Measurements from ENCODE around the gene ATP13A4. TPM values are rescaled to one million over a fixed set of nuclear protein-coding genes. Genes with fewer than 3 reads are reported as not detected.
A peak's percentile ranks its signal among the peaks of the same experiment; 100 is the strongest.

The ATP13A4 gene
- 1 to 10 TPM; 1.0 to 1.7 (median 1.3) TPM for polyA plus RNA-seq (ENCODE audit: insufficient read length in 4 of 4)

DNA sequence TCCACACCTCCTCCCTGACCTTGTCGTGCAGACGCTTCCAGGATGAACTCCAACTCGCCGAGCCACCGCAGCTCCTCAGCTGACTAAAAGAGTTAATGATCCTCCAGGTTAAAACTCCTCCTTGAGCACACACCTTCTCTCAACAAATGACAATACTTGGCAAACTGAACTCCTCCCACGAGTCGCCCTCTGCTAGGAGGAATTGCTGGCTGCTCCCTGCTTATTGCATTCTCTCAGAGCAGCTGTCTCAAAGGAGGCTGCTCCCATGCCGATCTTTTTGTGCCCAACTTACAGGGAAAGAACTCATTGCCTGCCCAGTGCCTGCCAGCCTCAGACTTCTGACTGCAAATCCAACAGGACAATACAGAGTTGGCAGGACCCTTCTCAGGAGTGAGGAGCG lies at the start of gene ATP13A4:
ATP13A4 (minus strand) TSS at position 85 of the 400 bp plus-strand sequence. CDS start 96 bp downstream, outside the sequence.
- DNase-seq (ENCODE audit: low read depth in 4 of 4, low spot score in 3 of 4) = peak in 2 of 4 donors; percentile 12 to 18

DNA sequence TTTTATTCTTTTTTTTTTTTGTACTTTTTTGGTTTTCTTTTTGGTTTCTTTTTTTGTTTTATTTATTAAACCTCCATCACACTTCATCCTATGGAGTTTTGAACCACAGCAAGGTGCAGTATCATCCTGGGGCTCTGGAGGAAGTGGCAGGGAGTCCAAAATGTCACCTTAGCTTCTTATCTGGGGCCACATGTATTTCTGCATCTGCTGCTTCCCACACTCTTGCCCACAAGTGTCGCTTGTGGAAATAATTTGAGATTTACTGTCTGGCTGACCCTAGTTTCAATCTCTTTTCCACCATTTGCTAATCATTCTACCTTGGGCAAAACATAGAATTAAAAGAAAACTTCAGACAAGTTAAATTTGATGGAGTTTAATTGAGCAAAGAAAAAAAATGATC lies 44.7 kb upstream of the ATP13A4 start:
- no peak for DNase-seq (ENCODE audit: low read depth in 4 of 4, low spot score in 3 of 4)

GRCh38 chr3:193598202-193598601 lies 43.5 kb upstream of the ATP13A4 start:
- no peak for DNase-seq (ENCODE audit: low read depth in 4 of 4, low spot score in 3 of 4)

DNA sequence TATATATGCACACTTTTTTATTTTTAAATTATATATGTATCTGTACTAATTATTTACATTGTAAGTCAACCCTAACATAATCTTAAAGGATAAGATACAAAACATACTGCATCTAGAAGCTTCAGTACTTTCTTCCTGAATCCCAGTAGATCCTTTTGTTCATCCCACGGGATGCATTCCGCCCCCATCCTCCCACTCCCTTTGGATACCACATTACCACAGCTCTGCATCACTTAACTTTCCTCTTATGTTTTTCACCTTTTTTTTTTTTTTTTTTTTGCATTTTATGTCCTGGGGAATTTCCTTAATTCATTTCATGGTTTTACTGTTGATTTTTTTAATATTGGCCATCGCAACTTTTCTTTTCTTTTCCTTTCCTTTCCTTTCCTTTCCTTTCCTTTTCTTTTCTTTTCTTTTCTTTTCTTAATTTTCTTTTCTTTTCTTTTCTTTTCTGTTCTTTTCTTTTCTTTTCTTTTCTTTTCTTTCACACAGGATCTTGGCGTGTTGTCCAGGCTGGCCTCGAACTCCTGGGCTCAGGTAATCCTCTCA lies 41.3 kb upstream of the ATP13A4 start:
- DNase-seq (ENCODE audit: low read depth in 4 of 4, low spot score in 3 of 4) = no peak

DNA sequence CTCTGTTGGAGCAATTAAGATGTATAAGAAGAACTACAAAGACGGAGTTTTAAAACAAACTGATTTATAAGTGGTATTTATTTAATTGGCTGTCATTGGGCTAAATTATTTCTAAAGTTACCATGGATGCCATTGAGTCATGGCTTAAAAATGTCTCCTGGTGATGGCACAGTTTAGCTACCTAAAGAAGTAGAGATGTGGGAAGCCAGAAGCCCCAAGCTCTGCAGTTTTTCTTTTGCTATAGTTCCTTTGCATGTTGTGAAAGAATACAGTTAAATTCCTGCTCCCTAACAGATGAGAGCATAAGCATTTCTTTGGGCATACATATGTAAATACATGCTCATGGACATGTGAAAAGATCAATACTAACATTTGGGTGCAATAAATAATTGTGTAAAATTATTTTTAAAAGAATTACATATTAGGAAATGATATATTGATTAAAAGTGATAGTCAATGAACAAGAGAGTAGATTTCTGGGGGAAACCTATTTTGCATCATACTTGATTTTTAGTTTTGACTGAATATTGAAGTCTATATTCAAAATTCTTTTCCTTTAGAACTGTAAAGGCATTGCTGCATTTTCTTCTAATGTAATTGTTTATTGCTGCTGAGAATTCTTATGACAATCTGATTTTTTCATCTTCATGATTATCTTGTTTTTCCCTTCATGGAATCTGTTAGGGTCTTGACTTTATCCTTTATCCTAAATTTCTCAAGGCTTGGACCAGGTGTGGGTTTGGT lies 40.4 kb upstream of the ATP13A4 start:
- no peak for DNase-seq (ENCODE audit: low read depth in 4 of 4, low spot score in 3 of 4)

GRCh38 chr3:193593668-193594030 lies 39.0 kb upstream of the ATP13A4 start:
- peak in 2 of 4 donors; percentile 2 to 13 for DNase-seq (ENCODE audit: low read depth in 4 of 4, low spot score in 3 of 4)

- peak; percentile 95 to 98 (median 98) for DNase-seq (ENCODE audit: low read depth in 4 of 4, low spot score in 3 of 4)
Measured at GRCh38 chr3:193592841-193593667, 38.4 kb upstream of the ATP13A4 start, which contains the start of gene OPA1. OPA1 (plus strand) TSS chr3:193593208; CDS start chr3:193593378, 170 bp downstream.

DNA sequence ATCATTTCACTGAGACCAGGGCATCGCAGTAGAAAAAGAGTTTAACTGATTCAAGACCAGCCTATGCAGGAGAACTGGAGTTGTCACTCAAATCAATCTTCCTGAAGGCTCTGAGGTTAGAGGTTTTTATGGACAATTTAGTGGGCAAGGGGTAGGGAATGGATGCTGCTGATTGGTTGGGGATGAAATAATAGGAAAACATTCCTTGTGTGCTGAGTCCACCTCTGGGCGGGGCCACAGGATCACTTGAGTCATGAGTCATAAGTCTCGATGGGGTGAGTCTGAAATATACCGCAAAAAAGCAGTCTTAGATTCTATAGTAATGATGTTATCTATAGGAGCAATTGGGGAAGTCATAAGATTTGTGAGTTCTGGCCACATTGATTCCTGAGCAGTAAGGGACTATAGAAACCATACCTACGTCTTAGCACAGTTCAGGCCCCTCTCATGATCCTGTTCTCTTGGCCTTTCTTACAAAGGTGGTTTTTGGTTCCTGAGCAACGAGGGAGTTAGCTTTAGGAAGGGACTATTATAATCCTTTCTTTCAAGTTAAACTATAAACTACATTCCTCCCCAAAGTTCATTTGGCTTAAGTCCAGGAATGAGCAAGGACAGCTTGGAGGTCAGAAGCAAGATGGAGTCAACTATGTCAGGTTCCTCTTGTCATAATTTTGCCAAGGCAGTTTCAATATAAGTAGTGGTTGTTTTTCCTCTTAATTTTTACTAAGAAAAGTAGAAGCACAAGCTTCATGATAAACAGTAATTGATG lies 35.6 kb upstream of the ATP13A4 start:
- no peak for DNase-seq (ENCODE audit: low read depth in 4 of 4, low spot score in 3 of 4)

GRCh38 chr3:193589616-193590015 lies 34.9 kb upstream of the ATP13A4 start:
- DNase-seq (ENCODE audit: low read depth in 4 of 4, low spot score in 3 of 4) = no peak

- no peak for DNase-seq (ENCODE audit: low read depth in 4 of 4, low spot score in 3 of 4)
Measured at GRCh38 chr3:193589129-193589528, 34.4 kb upstream of the ATP13A4 start.

- DNase-seq (ENCODE audit: low read depth in 4 of 4, low spot score in 3 of 4) = no peak
Measured at GRCh38 chr3:193586526-193586925, 31.8 kb upstream of the ATP13A4 start.

- DNase-seq (ENCODE audit: low read depth in 4 of 4, low spot score in 3 of 4) = no peak
Measured at GRCh38 chr3:193585530-193585929, 30.8 kb upstream of the ATP13A4 start.

GRCh38 chr3:193574488-193575070 lies 19.9 kb upstream of the ATP13A4 start:
- no peak for DNase-seq (ENCODE audit: low read depth in 4 of 4, low spot score in 3 of 4)

DNA sequence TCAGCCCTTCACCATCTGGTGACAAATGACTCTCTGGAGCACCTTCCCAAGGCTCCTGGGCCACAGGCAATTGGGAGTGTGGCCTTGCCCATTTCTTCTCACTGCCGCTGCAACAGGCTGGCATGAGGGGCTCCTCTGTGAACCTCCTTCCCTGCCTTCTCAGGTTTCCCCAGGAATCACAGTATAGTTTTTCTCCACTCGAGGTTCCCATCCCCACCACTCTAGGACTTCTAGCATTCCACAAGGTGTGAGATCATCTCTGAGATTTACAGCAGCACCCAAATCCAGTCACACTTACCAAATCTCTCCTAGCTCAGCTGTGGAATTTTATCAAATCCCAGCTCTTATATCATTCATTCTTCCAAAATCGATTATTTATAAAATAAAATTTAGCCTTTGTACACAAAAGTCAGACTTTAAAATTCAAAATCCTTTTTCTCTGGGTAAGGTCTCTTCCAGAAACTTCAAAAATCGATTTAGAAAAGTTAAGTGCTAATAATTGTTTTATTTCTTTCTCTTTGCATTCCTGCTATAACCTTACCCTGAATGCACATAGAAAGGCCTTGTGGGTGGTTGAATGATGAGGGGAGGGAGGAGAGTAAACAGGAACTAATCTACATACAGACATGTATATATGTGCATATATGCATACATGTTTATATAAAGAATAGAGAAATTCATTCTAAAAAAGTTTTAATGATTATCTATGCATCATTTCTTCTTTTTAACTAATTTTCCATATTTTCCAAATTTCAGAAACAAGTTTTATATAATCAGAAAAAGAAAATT lies 18.9 kb upstream of the ATP13A4 start:
- no peak for DNase-seq (ENCODE audit: low read depth in 4 of 4, low spot score in 3 of 4)

DNA sequence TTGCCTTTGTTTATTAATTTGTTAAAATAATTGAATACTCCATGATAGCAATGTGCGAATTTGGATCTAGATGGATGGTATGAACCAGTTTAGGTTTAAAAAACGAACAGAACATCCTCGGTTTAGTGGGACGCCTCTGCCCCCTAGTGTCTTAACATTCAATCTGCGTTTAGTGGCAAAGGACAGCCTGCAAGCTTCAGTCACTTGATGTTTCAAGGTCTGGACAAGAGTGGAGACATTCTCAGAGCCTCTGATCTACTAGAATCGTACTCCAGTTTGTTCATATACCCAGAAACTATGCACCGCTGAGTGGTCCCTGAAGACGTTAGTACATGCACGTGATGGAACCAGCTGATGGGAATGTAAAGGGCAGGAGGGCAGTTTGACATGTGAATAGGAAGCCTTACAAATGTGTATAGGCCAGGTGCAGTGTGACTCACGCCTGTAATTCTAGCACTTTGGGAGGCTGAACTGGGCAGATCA lies 17.8 kb upstream of the ATP13A4 start:
- DNase-seq (ENCODE audit: low read depth in 4 of 4, low spot score in 3 of 4) = peak; percentile 30 to 44 (median 34)

- DNase-seq (ENCODE audit: low read depth in 4 of 4, low spot score in 3 of 4) = no peak
Measured at GRCh38 chr3:193569119-193569518, 14.4 kb upstream of the ATP13A4 start.

DNA sequence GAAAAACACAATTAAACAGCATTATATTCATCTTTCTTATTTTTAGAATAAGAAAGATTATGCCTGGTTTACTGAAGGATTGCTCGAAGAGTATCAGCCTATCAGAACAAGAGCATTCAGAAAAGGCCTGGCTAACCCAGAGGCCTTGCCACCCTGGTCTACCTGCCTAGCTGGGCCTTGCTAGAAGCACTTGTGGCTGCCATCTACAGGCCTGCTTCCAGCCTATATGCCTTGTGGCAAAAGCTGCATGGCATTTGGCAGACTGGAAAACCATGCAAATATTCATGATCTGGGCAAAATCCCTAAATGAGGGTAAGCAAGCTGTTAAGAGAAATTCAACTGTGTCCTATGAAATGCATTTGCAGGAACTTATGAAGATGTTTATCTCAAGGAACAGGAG lies 9.3 kb upstream of the ATP13A4 start:
- DNase-seq (ENCODE audit: low read depth in 4 of 4, low spot score in 3 of 4) = no peak

DNA sequence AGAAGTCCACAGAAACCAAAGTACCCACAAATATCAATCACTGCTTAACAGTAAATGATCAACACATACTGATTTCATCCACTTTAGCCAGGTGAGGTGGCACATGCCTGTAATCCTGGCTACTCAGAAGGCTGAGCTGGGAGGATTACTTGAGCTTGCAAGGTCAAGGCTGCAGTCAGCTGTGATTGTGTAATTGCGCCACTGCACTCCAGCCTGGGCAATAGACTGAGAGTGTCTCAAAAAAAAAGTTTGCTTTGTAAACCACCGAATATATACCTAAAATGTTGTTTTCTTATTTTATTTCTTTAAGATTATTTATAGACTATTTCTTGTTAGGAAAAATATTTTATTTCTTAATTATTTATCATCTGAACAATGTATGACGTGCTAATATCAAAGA lies 8.7 kb upstream of the ATP13A4 start:
- DNase-seq (ENCODE audit: low read depth in 4 of 4, low spot score in 3 of 4) = no peak

DNA sequence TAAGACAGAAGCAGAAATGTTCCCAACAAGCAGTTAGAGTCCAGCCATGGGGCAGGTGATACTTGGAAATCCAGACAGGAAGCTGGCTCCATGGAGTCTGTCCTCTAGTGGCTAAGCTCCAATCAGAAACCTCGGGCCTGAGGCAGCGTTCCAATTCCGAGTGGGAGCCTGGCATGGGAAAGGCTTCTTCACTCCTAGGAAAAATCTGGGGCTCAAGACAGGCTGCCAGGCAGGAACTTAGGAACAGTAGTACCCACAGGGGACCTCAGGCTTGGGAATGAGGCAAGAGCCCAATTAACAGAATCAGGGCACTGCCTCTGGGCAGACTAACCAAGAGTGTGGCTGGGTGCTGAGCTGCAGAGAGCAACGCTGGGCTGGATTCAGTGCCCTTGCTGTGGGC lies 6.2 kb upstream of the ATP13A4 start:
- no peak for DNase-seq (ENCODE audit: low read depth in 4 of 4, low spot score in 3 of 4)
